SK-N-SH (cell line): ENCODE data around the gene TRMT112. TPM values are rescaled to one million over a fixed set of nuclear protein-coding genes. Genes with fewer than 3 reads are reported as not detected.

Source experiments
- CTCF ChIA-PET: fragments of 300-600, 350-600 bp; formaldehyde crosslinking; extraction: SDS; loops from one replicate; lab custom pipeline; 2021; lab: Yijun Ruan, JAX
- POLR2A ChIA-PET: fragments of 350-600 bp; sonication (Branson Sonifier 250); formaldehyde crosslinking; extraction: SDS; loops from one replicate; lab custom pipeline; 2020; ENCODE audit warnings: antibody characterized with exemption, inconsistent platforms; lab: Yijun Ruan, JAX
- DNase-seq: peaks from one replicate; pipeline ENCODE4 v3.0.0; 2012
- H2AFZ ChIP-seq: fragments of 200-600 bp; sonication (generic); 2 replicates; pipeline ENCODE4 v1.8.1; 2016; ENCODE audit warnings: antibody characterized with exemption, mild to moderate bottlenecking, low read depth
- H3F3A ChIP-seq: fragments of 200-600 bp; sonication (generic); replicated peaks from 2 replicates; pipeline ENCODE3; 2016; ENCODE audit warnings: antibody characterized with exemption, mild to moderate bottlenecking; ENCODE audit not compliant: insufficient read depth
- H3K27ac ChIP-seq, 2 experiments: fragments of 200-500 bp in 1 of 2; fragments of 200-600 bp in 1 of 2; sonication (Bioruptor generic) in 1 of 2; sonication (generic), shearing (Covaris generic) in 1 of 2; 2 replicates each; pipeline versions ENCODE4 v1.5.1 to v1.6.1; 2014 to 2016; ENCODE audit warnings: low read depth in 2 of 2, inconsistent platforms in 1 of 2, low read length in 1 of 2, mild to moderate bottlenecking in 1 of 2, mixed read lengths in 1 of 2
- H3K27me3 ChIP-seq: fragments of 200-600 bp; sonication (generic), shearing (Covaris generic); 2 replicates; pipeline ENCODE4 v1.6.1; 2016; ENCODE audit warnings: mixed run types; ENCODE audit not compliant: insufficient read depth
- H3K36me3 ChIP-seq, 2 experiments: fragments of 200-500 bp in 1 of 2; fragments of 200-600 bp in 1 of 2; sonication (Bioruptor generic) in 1 of 2; sonication (generic) in 1 of 2; replicated peaks in 1 of 2; 2 replicates each; pipeline versions ENCODE3 to v1.5.1; 2014 to 2016; ENCODE audit warnings: low read length in 1 of 2, mild to moderate bottlenecking in 1 of 2; ENCODE audit not compliant: insufficient read depth in 2 of 2, control insufficient read depth in 1 of 2
- H3K4me1 ChIP-seq, 2 experiments: fragments of 200-500 bp in 1 of 2; fragments of 200-600 bp in 1 of 2; sonication (Bioruptor generic) in 1 of 2; sonication (generic), shearing (Covaris generic) in 1 of 2; 2 replicates each; pipeline versions ENCODE4 v1.5.1 to v1.6.1; 2014 to 2016; ENCODE audit warnings: low read depth in 1 of 2, low read length in 1 of 2, mixed run types in 1 of 2; ENCODE audit not compliant: insufficient read depth in 2 of 2, control insufficient read depth in 1 of 2
- H3K4me2 ChIP-seq: fragments of 200-600 bp; sonication (generic), shearing (Covaris generic); 2 replicates; pipeline ENCODE4 v1.6.1; 2017; ENCODE audit warnings: mixed run types
- H3K4me3 ChIP-seq, 2 experiments: fragments of 200-500 bp in 1 of 2; fragments of 200-600 bp in 1 of 2; sonication (Bioruptor generic) in 1 of 2; sonication (generic), shearing (Covaris generic) in 1 of 2; 2 replicates each; pipeline versions ENCODE4 v1.5.1 to v1.8.1; 2014 to 2016; ENCODE audit warnings: low read depth in 2 of 2, inconsistent platforms in 1 of 2, low read length in 1 of 2, mild to moderate bottlenecking in 1 of 2, mixed read lengths in 1 of 2, moderate library complexity in 1 of 2
- H3K79me2 ChIP-seq: fragments of 200-600 bp; sonication (generic); 2 replicates; pipeline ENCODE4 v1.8.1; 2017; ENCODE audit warnings: mild to moderate bottlenecking; ENCODE audit not compliant: insufficient read depth
- H3K9ac ChIP-seq: fragments of 200-600 bp; sonication (generic); 2 replicates; pipeline ENCODE4 v1.6.1; 2017; ENCODE audit warnings: mixed run types
- H3K9me2 ChIP-seq: fragments of 200-600 bp; sonication (generic); 2 replicates; pipeline ENCODE4 v1.6.1; 2017; ENCODE audit warnings: mixed run types
- H3K9me3 ChIP-seq: fragments of 200-600 bp; sonication (generic); 2 replicates; pipeline ENCODE4 v1.6.1; 2017; ENCODE audit warnings: mixed run types, mild to moderate bottlenecking, moderate library complexity
- H4K20me1 ChIP-seq: fragments of 200-600 bp; sonication (generic); 2 replicates; pipeline ENCODE4 v1.6.1; 2017; ENCODE audit warnings: mild to moderate bottlenecking, mixed run types; ENCODE audit not compliant: insufficient read depth
- FOSL2 ChIP-seq: IDR thresholded peaks from 2 replicates; pipeline ENCODE4 v1.4.0; 2012; ENCODE audit warnings: low read depth, mild to moderate bottlenecking, moderate library complexity, borderline replicate concordance
- GATA2 ChIP-seq: sonication (generic); formaldehyde crosslinking; IDR thresholded peaks from 2 replicates; pipeline ENCODE4 v1.5.0; 2020; ENCODE audit warnings: mild to moderate bottlenecking, missing genetic modification reagents
- POLR2AphosphoS5 ChIP-seq: IDR thresholded peaks from 2 replicates; pipeline ENCODE4 v1.6.1; 2012; ENCODE audit warnings: low read depth, low read length
- RXRA ChIP-seq: IDR thresholded peaks from 2 replicates; pipeline ENCODE4 v1.4.0; 2012; ENCODE audit warnings: low read depth, mild to moderate bottlenecking, borderline replicate concordance
- YY1 ChIP-seq: IDR thresholded peaks from 2 replicates; pipeline ENCODE4 v1.4.0; 2012; ENCODE audit warnings: low read depth, mild to moderate bottlenecking
- WGBS: methylation state at CpG from one replicate; pipeline ENCODE4 v1.1.6; 2017; ENCODE audit warnings: low lambda C conversion rate; 5-methylcytosine and 5-hydroxymethylcytosine counted together
- polyA plus RNA-seq, 3 experiments: library from polyadenylated mRNA; depleted of rRNA; stranded (reverse); fragments of >200 nt; gene quantifications; 2 replicates each; pipeline ENCODE4 v1.2.3, GENCODE V29; 2012
- TF ChIP-seq, protein P1 (sequence below): fragments of 150-350 bp; IDR thresholded peaks from 2 replicates; pipeline ENCODE4 v1.6.1; 2017; ENCODE audit warnings: antibody characterized with exemption, low read length, low read depth, borderline replicate concordance
- TF ChIP-seq, protein P2 (sequence below): IDR thresholded peaks from 2 replicates; pipeline ENCODE4 v1.4.0; 2012; ENCODE audit warnings: low read depth

The TRMT112 gene
- polyA plus RNA-seq, 1 of the 3 experiments (the other 2 are of a cell fraction), result 699 TPM

GRCh38 chr11:64360448-64360921 is 43.1 kb upstream of the TRMT112 start:
- H3K4me3 ChIP-seq, result peak overlapping the region in 1 of 2 experiments; percentile 93; a peak in 2 of 4 replicates
- no peak overlapping the region for H3K27ac ChIP-seq
- 93% methylated on average over 10 of the region's 13 CpGs for WGBS
- TF ChIP-seq GATA2, result no peak
- TF ChIP-seq YY1, result no peak
- H2AFZ ChIP-seq, result no peak overlapping the region
- H3K36me3 ChIP-seq, result peaks cover 19 to 42% of the 10 kb centered on the region in 2 experiments
- peaks cover 22 to 24% of the 10 kb centered on the region in 2 experiments; a peak in 3 of 4 replicates for H3K4me1 ChIP-seq
- peak overlapping the region; percentile 93 for H3K4me2 ChIP-seq
- no peak overlapping the region for H3K9ac ChIP-seq
- peaks cover 31% of the 10 kb centered on the region for H3K79me2 ChIP-seq
- H3K9me2 ChIP-seq, result no peaks in the 10 kb centered on the region
- H3K27me3 ChIP-seq, result no peaks in the 10 kb centered on the region
- peaks cover 14% of the 10 kb centered on the region for H3F3A ChIP-seq
- CTCF ChIA-PET, result interaction anchor here (0.9 to 1.7 kb wide), 3 partner anchors 37 to 328 kb away, joined by 3 to 4 read pairs (median 3); no protein-coding TSS in a partner anchor
- POLR2A ChIA-PET, result interaction anchor here (1.1 kb wide), 1 partner anchor 43 kb away, joined by 3 read pairs; the partner anchor contains the start of gene TRMT112
- H3K9me3 ChIP-seq, result no peaks in the 10 kb centered on the region
- H4K20me1 ChIP-seq, result 0 out of 2 replicates have a peak, but pooled peaks cover 5% of the 10 kb centered on the region
- DNase-seq, result peak; percentile 27

DNA sequence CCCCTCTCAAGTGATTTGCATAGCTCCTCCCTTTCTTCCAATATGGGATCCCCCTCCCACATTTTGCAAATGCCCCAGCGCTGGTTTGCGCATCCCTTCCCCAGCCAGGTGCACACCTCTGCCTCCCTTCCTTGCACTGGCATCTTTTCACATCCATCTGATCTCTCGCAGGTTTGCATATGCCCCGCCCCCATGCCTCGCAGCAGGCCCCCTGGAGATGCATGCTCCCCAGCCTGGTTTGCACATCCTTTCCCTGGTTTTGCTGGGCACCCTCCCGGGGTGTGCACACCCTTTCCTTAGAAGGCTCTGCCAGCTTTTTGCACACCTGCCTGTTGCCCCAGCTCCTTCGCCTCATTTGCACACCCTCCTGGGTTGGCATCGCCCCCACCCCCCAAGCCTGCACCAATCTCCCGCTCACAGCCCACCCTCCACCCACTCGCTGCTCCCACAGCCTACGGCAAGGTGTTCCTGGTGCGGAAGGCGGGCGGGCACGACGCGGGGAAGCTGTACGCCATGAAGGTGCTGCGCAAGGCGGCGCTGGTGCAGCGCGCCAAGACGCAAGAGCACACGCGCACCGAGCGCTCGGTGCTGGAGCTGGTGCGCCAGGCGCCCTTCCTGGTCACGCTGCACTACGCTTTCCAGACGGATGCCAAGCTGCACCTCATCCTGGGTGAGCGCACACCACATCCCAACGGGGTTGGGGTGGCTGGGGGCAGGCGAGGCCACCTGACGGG is 42.5 kb upstream of the TRMT112 start:
- ChIA-PET POLR2A (interaction anchor here (0.6 to 1.1 kb wide), 3 partner anchors 12 to 46 kb away, joined by 3 to 5 read pairs (median 5); partner anchors contain the start of gene TRMT112), CTCF (interaction anchor here (0.6 to 1.7 kb wide), 8 partner anchors 12 to 489 kb away, joined by 3 to 4 read pairs (median 3); partner anchors contain the start of genes PRDX5 and TRMT112)
- TF ChIP-seq, protein P1, sequence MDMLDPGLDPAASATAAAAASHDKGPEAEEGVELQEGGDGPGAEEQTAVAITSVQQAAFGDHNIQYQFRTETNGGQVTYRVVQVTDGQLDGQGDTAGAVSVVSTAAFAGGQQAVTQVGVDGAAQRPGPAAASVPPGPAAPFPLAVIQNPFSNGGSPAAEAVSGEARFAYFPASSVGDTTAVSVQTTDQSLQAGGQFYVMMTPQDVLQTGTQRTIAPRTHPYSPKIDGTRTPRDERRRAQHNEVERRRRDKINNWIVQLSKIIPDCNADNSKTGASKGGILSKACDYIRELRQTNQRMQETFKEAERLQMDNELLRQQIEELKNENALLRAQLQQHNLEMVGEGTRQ, result no peak
- TF ChIP-seq POLR2AphosphoS5, result no peak
- TF ChIP-seq FOSL2, result no peak
- TF ChIP-seq GATA2, result no peak
- no peak for TF ChIP-seq RXRA
- TF ChIP-seq, protein P2, sequence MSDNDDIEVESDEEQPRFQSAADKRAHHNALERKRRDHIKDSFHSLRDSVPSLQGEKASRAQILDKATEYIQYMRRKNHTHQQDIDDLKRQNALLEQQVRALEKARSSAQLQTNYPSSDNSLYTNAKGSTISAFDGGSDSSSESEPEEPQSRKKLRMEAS, result no peak
- H3K36me3 ChIP-seq, result peaks cover 19 to 37% of the 10 kb centered on the region in 2 experiments
- peak overlapping the region; percentile 88 for H3K9ac ChIP-seq
- peak overlapping the region; percentile 93 for H3K4me3 ChIP-seq
- peak overlapping the region; percentile 93 for H3K4me2 ChIP-seq
- peaks cover 31% of the 10 kb centered on the region for H3K79me2 ChIP-seq
- peak overlapping the region in 1 of 2 experiments; percentile 82; a peak in 1 of 4 replicates for H3K27ac ChIP-seq
- WGBS, result 79% methylated on average over 29 of the region's 38 CpGs
- peaks cover 22 to 28% of the 10 kb centered on the region in 2 experiments; a peak in 3 of 4 replicates for H3K4me1 ChIP-seq
- peaks cover 15% of the 10 kb centered on the region for H3F3A ChIP-seq
- H3K9me3 ChIP-seq, result no peaks in the 10 kb centered on the region
- H2AFZ ChIP-seq, result no peak overlapping the region
- no peaks in the 10 kb centered on the region for H3K27me3 ChIP-seq
- H4K20me1 ChIP-seq, result 0 out of 2 replicates have a peak, but pooled peaks cover 5% of the 10 kb centered on the region
- H3K9me2 ChIP-seq, result no peaks in the 10 kb centered on the region
- peak; percentile 67 for DNase-seq
